GM19043 (cell line): ENCODE results near the gene PLCB3.
A peak's percentile ranks its signal among the peaks of the same experiment; 100 is the strongest.

Source experiments
- ATAC-seq: cut with Tn5 transposase; IDR thresholded peaks from one replicate; pipeline ENCODE4 v1.9.1; 2021; ENCODE audit warnings: low read depth; ENCODE audit not compliant: unreplicated experiment

PLCB3 gene

GRCh38 chr11:64284048-64284961 is 33.0 kb downstream of the PLCB3 start, which contains the start of gene BAD:
BAD (minus strand) TSS chr11:64284665; CDS start chr11:64284368, 297 bp downstream.
- ATAC-seq: peak; percentile 84

DNA sequence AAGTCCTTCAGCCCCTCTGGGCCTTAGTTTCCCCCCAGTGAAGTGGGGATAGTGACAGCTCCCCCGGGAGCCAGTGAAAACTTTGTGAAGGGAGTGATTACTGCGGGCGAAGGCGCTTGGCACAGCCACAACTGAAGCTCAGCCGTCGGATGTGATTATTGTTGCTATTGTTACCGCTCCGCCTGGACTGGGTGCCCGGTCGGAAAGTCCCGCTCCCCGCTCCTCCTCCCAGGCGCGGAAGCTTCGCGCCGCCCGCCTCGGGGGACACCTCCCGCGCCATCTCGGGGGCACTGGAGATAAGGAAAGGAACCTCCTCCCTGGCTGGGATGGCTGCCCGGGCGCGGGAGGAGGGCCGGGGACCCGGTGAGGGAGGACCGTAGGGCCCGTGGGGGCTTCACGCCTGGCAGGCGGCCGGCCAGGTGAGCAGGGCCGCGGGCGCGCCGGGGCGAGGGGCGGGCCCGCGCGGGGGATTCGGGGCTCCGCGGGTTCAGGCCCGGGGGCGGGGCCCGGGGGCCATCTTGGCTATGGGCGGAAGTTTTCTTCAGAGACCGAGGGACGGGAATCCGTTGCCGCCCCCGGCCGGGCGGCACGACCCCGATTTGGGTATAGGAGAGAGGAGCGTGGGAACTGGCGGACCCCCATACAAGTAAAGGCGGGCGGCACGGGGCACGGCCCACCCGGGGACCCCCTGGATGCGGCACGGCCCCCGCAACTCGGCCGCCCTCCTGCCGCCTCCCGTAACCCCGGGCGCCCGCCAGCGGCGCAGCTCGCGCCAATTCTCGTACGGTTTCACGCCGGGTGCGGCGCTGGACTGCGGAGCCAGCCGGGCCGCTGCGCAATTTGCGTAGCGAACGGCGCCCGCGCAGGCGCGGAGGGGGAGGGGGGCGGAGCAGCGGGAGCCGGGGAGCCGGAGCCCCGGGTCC is 33.9 kb downstream of the PLCB3 start, which contains the start of gene GPR137:
Gene GPR137, plus strand, starts transcription at position 887 of the 923 bp plus-strand sequence. CDS start 677 bp downstream, outside the sequence.
- peak; percentile 48 for ATAC-seq

DNA sequence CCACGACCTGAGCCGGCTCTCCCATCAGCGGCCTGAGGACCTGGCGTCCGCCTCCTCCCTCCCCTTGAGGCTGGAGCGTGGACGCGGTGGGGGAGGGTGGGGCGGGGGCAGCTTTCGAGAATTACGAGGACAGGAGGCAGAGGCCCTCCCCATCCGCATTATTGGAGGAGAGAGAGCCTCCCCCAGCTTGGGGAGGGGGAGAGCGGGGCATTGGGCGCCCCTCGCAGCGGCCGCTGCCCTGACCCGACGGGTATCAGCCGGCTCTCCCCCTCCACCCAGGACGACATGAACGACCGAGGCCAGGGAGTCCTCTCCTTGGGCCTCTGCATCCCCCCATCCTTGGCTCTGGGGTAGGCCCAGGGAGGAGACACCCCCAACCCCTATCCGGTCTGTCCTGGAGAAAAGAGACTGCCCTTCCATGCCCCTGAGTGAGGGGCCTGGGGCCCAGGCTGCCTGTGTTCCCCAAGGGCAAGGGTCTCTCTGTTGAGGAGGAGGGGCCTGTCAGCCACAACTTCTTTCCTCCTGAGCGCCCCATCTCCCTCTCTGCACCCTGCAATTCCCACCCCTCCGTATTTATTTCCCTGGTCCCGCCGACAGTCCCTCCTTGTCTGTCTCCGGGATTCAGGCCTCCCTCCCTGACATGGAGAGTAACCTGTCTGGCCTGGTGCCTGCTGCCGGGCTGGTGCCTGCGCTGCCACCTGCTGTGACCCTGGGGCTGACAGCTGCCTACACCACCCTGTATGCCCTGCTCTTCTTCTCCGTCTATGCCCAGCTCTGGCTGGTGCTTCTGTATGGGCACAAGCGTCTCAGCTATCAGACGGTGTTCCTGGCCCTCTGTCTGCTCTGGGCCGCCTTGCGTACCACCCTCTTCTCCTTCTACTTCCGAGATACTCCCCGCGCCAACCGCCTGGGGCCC is 34.8 kb downstream of the PLCB3 start:
- no peak for ATAC-seq

DNA sequence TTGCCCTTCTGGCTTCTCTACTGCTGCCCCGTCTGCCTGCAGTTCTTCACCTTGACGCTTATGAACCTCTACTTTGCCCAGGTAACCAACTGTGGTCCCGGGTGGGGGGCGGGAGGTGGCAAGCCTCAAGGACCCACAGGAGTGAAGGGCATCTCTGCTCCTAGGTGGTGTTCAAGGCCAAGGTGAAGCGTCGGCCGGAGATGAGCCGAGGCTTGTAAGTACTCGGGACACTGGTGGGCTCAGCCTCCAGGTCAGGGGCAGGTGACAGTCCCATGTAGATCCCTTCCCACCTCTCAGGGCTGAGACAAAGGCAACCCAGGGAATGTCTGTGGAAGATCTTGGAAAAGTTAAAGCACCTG is 35.5 kb downstream of the PLCB3 start:
- no peak for ATAC-seq

- no peak for ATAC-seq
These were observed 36.5 kb downstream of the PLCB3 start for GRCh38 chr11:64287676-64288352.

DNA sequence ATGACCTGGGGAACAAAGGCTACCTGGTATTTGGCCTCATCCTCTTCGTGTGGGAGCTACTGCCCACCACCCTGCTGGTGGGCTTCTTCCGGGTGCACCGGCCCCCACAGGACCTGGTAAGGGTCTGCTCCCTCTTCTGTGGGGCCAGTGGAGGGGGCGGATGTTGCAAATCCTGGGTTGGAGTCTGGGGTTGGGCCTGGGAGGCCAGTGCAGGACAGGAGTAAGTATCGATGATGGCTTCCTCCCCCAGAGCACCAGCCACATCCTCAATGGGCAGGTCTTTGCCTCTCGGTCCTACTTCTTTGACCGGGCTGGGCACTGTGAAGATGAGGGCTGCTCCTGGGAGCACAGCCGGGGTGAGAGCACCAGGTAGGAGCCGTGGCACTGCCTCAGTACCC is 37.0 kb downstream of the PLCB3 start:
- ATAC-seq: no peak

DNA sequence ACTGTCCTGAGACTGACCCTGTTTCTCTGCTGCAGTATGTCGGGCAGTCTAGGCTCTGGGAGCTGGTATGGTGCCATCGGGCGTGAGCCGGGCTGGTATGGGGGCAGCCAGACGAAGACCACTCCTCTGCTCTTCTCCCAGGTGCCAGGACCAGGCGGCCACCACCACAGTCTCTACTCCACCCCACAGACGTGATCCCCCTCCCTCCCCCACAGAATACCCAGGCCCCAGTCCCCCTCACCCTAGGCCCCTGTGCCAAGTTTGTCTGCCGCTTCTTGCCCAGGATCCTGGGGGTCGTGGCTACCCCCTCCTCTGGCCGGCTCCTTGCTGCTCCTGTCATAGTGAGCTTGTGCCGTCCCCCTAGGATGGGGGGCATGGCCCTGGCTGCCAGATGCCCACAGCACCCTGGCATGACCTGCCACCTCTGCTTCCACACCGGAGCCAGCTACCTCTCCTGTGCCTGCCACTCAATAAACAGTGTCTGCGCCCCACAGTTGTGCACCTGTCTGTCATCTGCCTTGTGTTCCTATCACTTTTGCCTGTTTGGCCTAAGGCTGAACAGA is 37.8 kb downstream of the PLCB3 start:
- no peak for ATAC-seq

- ATAC-seq: no peak
These were observed 39.3 kb downstream of the PLCB3 start for GRCh38 chr11:64290352-64291261.

GRCh38 chr11:64291262-64291751 is 40.0 kb downstream of the PLCB3 start, which contains the start of gene KCNK4:
KCNK4 (plus strand) TSS chr11:64291302; CDS start chr11:64293019, 1,717 bp downstream.
- ATAC-seq: no peak

DNA sequence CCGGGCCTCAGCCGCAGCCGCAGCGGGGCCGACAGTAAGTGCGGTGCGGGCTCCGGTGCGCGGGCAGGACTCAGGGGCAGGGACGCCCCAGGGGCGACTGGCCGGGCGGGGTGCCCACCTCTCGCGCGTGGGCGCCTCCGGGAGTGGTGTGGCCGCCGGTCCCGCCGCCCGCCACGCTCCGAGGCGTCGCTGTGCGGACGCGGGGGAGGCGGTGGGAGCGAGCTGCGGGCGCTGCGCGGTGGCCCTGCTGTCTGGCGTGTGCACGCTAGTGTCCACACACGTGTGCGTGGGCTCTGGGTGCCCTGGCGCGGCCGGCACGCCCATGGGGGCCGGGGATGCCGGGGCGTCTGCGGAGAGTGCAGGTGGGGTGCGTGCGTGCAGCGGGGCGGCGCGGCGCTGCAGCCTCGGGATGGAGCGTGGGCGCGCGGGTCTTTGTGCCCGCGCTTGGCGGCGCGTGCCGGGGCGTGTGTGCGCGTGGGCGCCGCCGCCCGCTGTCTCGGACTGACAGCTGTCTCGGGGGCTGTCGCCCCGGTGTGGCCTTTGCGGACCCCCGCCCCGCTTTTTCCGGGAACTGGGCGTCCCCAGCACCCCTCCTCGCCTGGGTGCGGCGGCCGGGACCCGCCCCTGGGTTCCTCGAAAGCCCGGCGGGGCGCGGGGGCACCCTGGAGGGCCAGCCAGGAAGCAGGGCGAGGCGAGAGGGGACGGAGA is 40.6 kb downstream of the PLCB3 start:
- ATAC-seq: no peak

- no peak for ATAC-seq
These were observed 41.3 kb downstream of the PLCB3 start for GRCh38 chr11:64292460-64293254.

- no peak for ATAC-seq
These were observed 43.4 kb downstream of the PLCB3 start for GRCh38 chr11:64294774-64295173.

GRCh38 chr11:64295760-64296159 is 44.4 kb downstream of the PLCB3 start:
- no peak for ATAC-seq

DNA sequence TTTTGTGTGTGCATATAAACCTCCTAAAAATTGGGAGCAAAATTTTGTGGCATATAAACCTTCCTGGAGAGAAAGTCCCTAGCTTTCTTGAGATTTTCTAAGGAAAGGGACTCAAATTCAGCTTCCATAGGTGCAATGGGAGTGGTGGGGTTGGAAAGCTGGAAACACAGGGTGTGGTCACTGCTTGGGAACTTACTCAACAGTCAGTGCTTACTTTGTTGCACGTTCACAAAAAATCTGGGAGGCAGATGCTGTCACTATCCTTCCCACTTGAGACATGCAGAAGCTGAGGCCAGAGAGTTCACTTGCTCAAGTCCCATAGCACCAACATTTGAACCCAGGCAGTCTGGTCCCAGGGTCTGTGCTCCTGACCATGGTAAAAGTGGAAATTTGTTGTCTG is 44.9 kb downstream of the PLCB3 start:
- no peak for ATAC-seq

- no peak for ATAC-seq
These were observed 45.7 kb downstream of the PLCB3 start for GRCh38 chr11:64296830-64297698.
